ENCODE data around the gene TAL1. TPM values are rescaled to one million over a fixed set of nuclear protein-coding genes. Genes with fewer than 3 reads are reported as not detected.

Gene TAL1
- total and polyA plus RNA-seq, 2 of the 13 experiments (the other 11 are each of a cell fraction or from before 2014, with no cell fraction given), result 0.05 TPM; not detected in 1

- no peak overlapping the region for H3K9ac ChIP-seq (ENCODE audit: insufficient read depth, low read depth, low read length)
- no peak for TF ChIP-seq HOMEZ (CRISPR knock-in tag; IDR thresholded peaks at IDR 0.05; ENCODE audit: low read depth)
- no peak for TF ChIP-seq ZNF790 (CRISPR knock-in tag; IDR thresholded peaks at IDR 0.05; ENCODE audit: borderline replicate concordance)
- peak; percentile 90 for TF ChIP-seq ZNF768 (CRISPR knock-in tag; IDR thresholded peaks at IDR 0.05)
- no peak for TF ChIP-seq ZNF570 (CRISPR knock-in tag; IDR thresholded peaks at IDR 0.05; ENCODE audit: borderline replicate concordance)
- no peak for TF ChIP-seq NFKB2 (CRISPR knock-in tag; IDR thresholded peaks at IDR 0.05; ENCODE audit: borderline replicate concordance)
- TF ChIP-seq RBM22 (optimal IDR thresholded peaks at IDR 0.05; ENCODE audit: low read length), result no peak
- no peak overlapping the region for H3K27ac ChIP-seq (ENCODE audit: extremely low read length, insufficient read depth, low read length)
- no peaks in the 10 kb centered on the region for H4K20me1 ChIP-seq (ENCODE audit: insufficient read depth, low read length)
- H2AFZ ChIP-seq (ENCODE audit: low read length), result no peak overlapping the region
- DNase-seq (ENCODE audit: low spot score) (no peak), FAIRE-seq (no peak), ATAC-seq (no peak)
- H3K27me3 ChIP-seq (ENCODE audit: control insufficient read depth in 1 of 2, insufficient read depth in 2 of 2, low read length in 2 of 2), result peaks cover 10 to 71% of the 10 kb centered on the region in 2 experiments
- no peak overlapping the region for H3K4me2 ChIP-seq (ENCODE audit: low read depth, low read length)
- no peaks in the 10 kb centered on the region for H3K36me3 ChIP-seq (replicated peaks in 1 of 2; ENCODE audit: control insufficient read depth in 1 of 2, insufficient read depth in 2 of 2, low read length in 2 of 2)
- in situ Hi-C loops (cut with HindIII; ENCODE audit: extremely low pct_ligation_motif_present, low pct_unique_long_range_greater_than_20kb), result no loop called here
- no peaks in the 10 kb centered on the region for H3K9me3 ChIP-seq (ENCODE audit: low read length)
- WGBS (ENCODE audit: low lambda C conversion rate), result 40% methylated on average over 4 of the region's 4 CpGs
- peak overlapping the region in 1 of 3 experiments; percentile 40; a peak in 1 of 6 replicates for H3K4me3 ChIP-seq (replicated peaks in 1 of 3; ENCODE audit: insufficient read depth in 1 of 3, low read depth in 2 of 3, low read length in 3 of 3)
- no peaks in the 10 kb centered on the region for H3K79me2 ChIP-seq (ENCODE audit: insufficient read depth, low read length)
- CTCF ChIA-PET (ENCODE audit: low intra/inter-chr PET ratio, low total read pairs), result no interaction called here
- H3K4me1 ChIP-seq (ENCODE audit: insufficient read depth, low read length), result peaks cover 12% of the 10 kb centered on the region; the same call in 1 of the 2 replicates
- BruUV-seq (replicated peaks), result no TSS peak
- POLR2A ChIA-PET, result no interaction called here
- intact Hi-C loops (cut with micrococcal nuclease; ENCODE audit: unreplicated experiment), result no loop called here
Observed at GRCh38 chr1:47235806-47236205, 3.8 kb upstream of the TAL1 start.

GRCh38 chr1:47235241-47235681, 3.2 kb upstream of the TAL1 start:
- Histone ChIP-seq H3K4me2 (ENCODE audit: low read depth, low read length) (peak overlapping the region; percentile 36; the same call in 1 of the 2 replicates), H3K4me1 (ENCODE audit: insufficient read depth, low read length) (peaks cover 12% of the 10 kb centered on the region; the same call in 1 of the 2 replicates), H3K9me3 (ENCODE audit: low read length) (no peaks in the 10 kb centered on the region), H3K27me3 (ENCODE audit: control insufficient read depth in 1 of 2, insufficient read depth in 2 of 2, low read length in 2 of 2) (peaks cover 12 to 77% of the 10 kb centered on the region in 2 experiments), H3K27ac (ENCODE audit: extremely low read length, insufficient read depth, low read length) (no peak overlapping the region), H4K20me1 (ENCODE audit: insufficient read depth, low read length) (no peaks in the 10 kb centered on the region), H3K36me3 (replicated peaks in 1 of 2; ENCODE audit: control insufficient read depth in 1 of 2, insufficient read depth in 2 of 2, low read length in 2 of 2) (no peaks in the 10 kb centered on the region), H3K4me3 (replicated peaks in 1 of 3; ENCODE audit: insufficient read depth in 1 of 3, low read depth in 2 of 3, low read length in 3 of 3) (peak overlapping the region in 1 of 3 experiments; percentile 40; a peak in 1 of 6 replicates), H2AFZ (ENCODE audit: low read length) (no peak overlapping the region), H3K9ac (ENCODE audit: insufficient read depth, low read depth, low read length) (no peak overlapping the region), H3K79me2 (ENCODE audit: insufficient read depth, low read length) (no peaks in the 10 kb centered on the region)
- ChIA-PET CTCF (ENCODE audit: low intra/inter-chr PET ratio, low total read pairs) (no interaction called here), POLR2A (no interaction called here)
- in situ Hi-C loops (cut with HindIII; ENCODE audit: extremely low pct_ligation_motif_present, low pct_unique_long_range_greater_than_20kb) (no loop called here), intact Hi-C loops (cut with micrococcal nuclease; ENCODE audit: unreplicated experiment) (no loop called here)
- ATAC-seq (peak; percentile 17; the same call in 2 of the 3 replicates), DNase-seq (ENCODE audit: low spot score) (no peak), FAIRE-seq (no peak)
- BruUV-seq (replicated peaks), result no TSS peak
- TF ChIP-seq ZBTB33 (CRISPR knock-in tag; IDR thresholded peaks at IDR 0.05) (peak; percentile 71), ZNF816 (CRISPR knock-in tag; IDR thresholded peaks at IDR 0.05; ENCODE audit: borderline replicate concordance) (no peak), AGO2 (optimal IDR thresholded peaks at IDR 0.05; ENCODE audit: low read depth, low read length) (no peak)
- WGBS (ENCODE audit: low lambda C conversion rate), result 24% methylated on average over 16 of the region's 21 CpGs
